SK-N-SH (cell line): Measurements from ENCODE around the gene DMD. TPM values are rescaled to one million over a fixed set of nuclear protein-coding genes. Genes with fewer than 3 reads are reported as not detected.

Experiments
- CTCF ChIA-PET: fragments of 300-600, 350-600 bp; formaldehyde crosslinking; extraction: SDS; loops from one replicate; lab custom pipeline; 2021; lab: Yijun Ruan, JAX
- POLR2A ChIA-PET: fragments of 350-600 bp; sonication (Branson Sonifier 250); formaldehyde crosslinking; extraction: SDS; loops from one replicate; lab custom pipeline; 2020; ENCODE audit warnings: antibody characterized with exemption, inconsistent platforms; lab: Yijun Ruan, JAX
- DNase-seq: peaks from one replicate; pipeline ENCODE4 v3.0.0; 2012
- H2AFZ ChIP-seq: fragments of 200-600 bp; sonication (generic); 2 replicates; pipeline ENCODE4 v1.8.1; 2016; ENCODE audit warnings: antibody characterized with exemption, mild to moderate bottlenecking, low read depth
- H3F3A ChIP-seq: fragments of 200-600 bp; sonication (generic); replicated peaks from 2 replicates; pipeline ENCODE3; 2016; ENCODE audit warnings: antibody characterized with exemption, mild to moderate bottlenecking; ENCODE audit not compliant: insufficient read depth
- H3K27ac ChIP-seq, 2 experiments: fragments of 200-500 bp in 1 of 2; fragments of 200-600 bp in 1 of 2; sonication (Bioruptor generic) in 1 of 2; sonication (generic), shearing (Covaris generic) in 1 of 2; 2 replicates each; pipeline versions ENCODE4 v1.5.1 to v1.6.1; 2014 to 2016; ENCODE audit warnings: low read depth in 2 of 2, inconsistent platforms in 1 of 2, low read length in 1 of 2, mild to moderate bottlenecking in 1 of 2, mixed read lengths in 1 of 2
- H3K27me3 ChIP-seq: fragments of 200-600 bp; sonication (generic), shearing (Covaris generic); 2 replicates; pipeline ENCODE4 v1.6.1; 2016; ENCODE audit warnings: mixed run types; ENCODE audit not compliant: insufficient read depth
- H3K36me3 ChIP-seq, 2 experiments: fragments of 200-500 bp in 1 of 2; fragments of 200-600 bp in 1 of 2; sonication (Bioruptor generic) in 1 of 2; sonication (generic) in 1 of 2; replicated peaks in 1 of 2; 2 replicates each; pipeline versions ENCODE3 to v1.5.1; 2014 to 2016; ENCODE audit warnings: low read length in 1 of 2, mild to moderate bottlenecking in 1 of 2; ENCODE audit not compliant: insufficient read depth in 2 of 2, control insufficient read depth in 1 of 2
- H3K4me1 ChIP-seq, 2 experiments: fragments of 200-500 bp in 1 of 2; fragments of 200-600 bp in 1 of 2; sonication (Bioruptor generic) in 1 of 2; sonication (generic), shearing (Covaris generic) in 1 of 2; 2 replicates each; pipeline versions ENCODE4 v1.5.1 to v1.6.1; 2014 to 2016; ENCODE audit warnings: low read depth in 1 of 2, low read length in 1 of 2, mixed run types in 1 of 2; ENCODE audit not compliant: insufficient read depth in 2 of 2, control insufficient read depth in 1 of 2
- H3K4me2 ChIP-seq: fragments of 200-600 bp; sonication (generic), shearing (Covaris generic); 2 replicates; pipeline ENCODE4 v1.6.1; 2017; ENCODE audit warnings: mixed run types
- H3K4me3 ChIP-seq, 2 experiments: fragments of 200-500 bp in 1 of 2; fragments of 200-600 bp in 1 of 2; sonication (Bioruptor generic) in 1 of 2; sonication (generic), shearing (Covaris generic) in 1 of 2; 2 replicates each; pipeline versions ENCODE4 v1.5.1 to v1.8.1; 2014 to 2016; ENCODE audit warnings: low read depth in 2 of 2, inconsistent platforms in 1 of 2, low read length in 1 of 2, mild to moderate bottlenecking in 1 of 2, mixed read lengths in 1 of 2, moderate library complexity in 1 of 2
- H3K79me2 ChIP-seq: fragments of 200-600 bp; sonication (generic); 2 replicates; pipeline ENCODE4 v1.8.1; 2017; ENCODE audit warnings: mild to moderate bottlenecking; ENCODE audit not compliant: insufficient read depth
- H3K9ac ChIP-seq: fragments of 200-600 bp; sonication (generic); 2 replicates; pipeline ENCODE4 v1.6.1; 2017; ENCODE audit warnings: mixed run types
- H3K9me2 ChIP-seq: fragments of 200-600 bp; sonication (generic); 2 replicates; pipeline ENCODE4 v1.6.1; 2017; ENCODE audit warnings: mixed run types
- H3K9me3 ChIP-seq: fragments of 200-600 bp; sonication (generic); 2 replicates; pipeline ENCODE4 v1.6.1; 2017; ENCODE audit warnings: mixed run types, mild to moderate bottlenecking, moderate library complexity
- H4K20me1 ChIP-seq: fragments of 200-600 bp; sonication (generic); 2 replicates; pipeline ENCODE4 v1.6.1; 2017; ENCODE audit warnings: mild to moderate bottlenecking, mixed run types; ENCODE audit not compliant: insufficient read depth
- CHD2 ChIP-seq: fragments of 150-350 bp; IDR thresholded peaks from 2 replicates; pipeline ENCODE4 v1.6.1; 2018; ENCODE audit warnings: low read length; ENCODE audit not compliant: partially characterized antibody
- ELF1 ChIP-seq: IDR thresholded peaks from 2 replicates; pipeline ENCODE4 v1.4.0; 2012
- EZH2phosphoT487 ChIP-seq: fragments of 200-600 bp; sonication (generic); IDR thresholded peaks from 2 replicates; pipeline ENCODE4 v1.6.1; 2017; ENCODE audit warnings: low read depth, mixed run types, mild to moderate bottlenecking, antibody characterized with exemption, moderate library complexity, borderline replicate concordance
- FOSL2 ChIP-seq: IDR thresholded peaks from 2 replicates; pipeline ENCODE4 v1.4.0; 2012; ENCODE audit warnings: low read depth, mild to moderate bottlenecking, moderate library complexity, borderline replicate concordance
- FOXJ3 ChIP-seq: sonication (generic); formaldehyde crosslinking; IDR thresholded peaks from 2 replicates; pipeline ENCODE4 v1.5.1; 2020; ENCODE audit warnings: mild to moderate bottlenecking, missing genetic modification reagents
- FOXM1 ChIP-seq: IDR thresholded peaks from 2 replicates; pipeline ENCODE4 v1.4.0; 2012; ENCODE audit warnings: low read depth, mild to moderate bottlenecking
- IRF3 ChIP-seq: fragments of 150-350 bp; IDR thresholded peaks from 2 replicates; pipeline ENCODE4 v1.6.1; 2016; ENCODE audit warnings: mild to moderate bottlenecking, low read depth, low read length
- JUND ChIP-seq: IDR thresholded peaks from 2 replicates; pipeline ENCODE4 v1.4.0; 2012
- MXI1 ChIP-seq: IDR thresholded peaks from 2 replicates; pipeline ENCODE4 v1.6.1; 2012; ENCODE audit warnings: mild to moderate bottlenecking, low read depth, low read length, improper control_type of control experiment
- NFIC ChIP-seq: IDR thresholded peaks from 2 replicates; pipeline ENCODE4 v1.4.0; 2012; ENCODE audit warnings: borderline replicate concordance
- POLR2AphosphoS5 ChIP-seq: IDR thresholded peaks from 2 replicates; pipeline ENCODE4 v1.6.1; 2012; ENCODE audit warnings: low read depth, low read length
- RAD21 ChIP-seq: IDR thresholded peaks from 2 replicates; pipeline ENCODE4 v1.6.1; 2012; ENCODE audit warnings: mild to moderate bottlenecking, low read length
- SIN3A ChIP-seq: IDR thresholded peaks from 2 replicates; pipeline ENCODE4 v1.6.1; 2012; ENCODE audit warnings: low read depth, mild to moderate bottlenecking, low read length, moderate library complexity, borderline replicate concordance
- TCF12 ChIP-seq: IDR thresholded peaks from 2 replicates; pipeline ENCODE4 v1.4.0; 2012
- USF2 ChIP-seq: fragments of 150-350 bp; IDR thresholded peaks from 2 replicates; pipeline ENCODE4 v1.6.1; 2017; ENCODE audit warnings: antibody characterized with exemption, low read length, low read depth, borderline replicate concordance
- WGBS: methylation state at CpG from one replicate; pipeline ENCODE4 v1.1.6; 2017; ENCODE audit warnings: low lambda C conversion rate; 5-methylcytosine and 5-hydroxymethylcytosine counted together
- polyA plus RNA-seq, 3 experiments: library from polyadenylated mRNA; depleted of rRNA; stranded (reverse); fragments of >200 nt; gene quantifications; 2 replicates each; pipeline ENCODE4 v1.2.3, GENCODE V29; 2012

DMD gene
- polyA plus RNA-seq, 1 of the 3 experiments (the other 2 are of a cell fraction), result 3.9 TPM

GRCh38 chrX:31179203-31179602 lies 2032.1 kb downstream of the DMD start (continued):
- no peak for TF ChIP-seq IRF3
- TF ChIP-seq ELF1, result no peak
- no peak for TF ChIP-seq FOXM1
- TF ChIP-seq POLR2AphosphoS5, result no peak
- no peak for TF ChIP-seq FOXJ3 (CRISPR knock-in tag)
- no peak for TF ChIP-seq TCF12

DNA sequence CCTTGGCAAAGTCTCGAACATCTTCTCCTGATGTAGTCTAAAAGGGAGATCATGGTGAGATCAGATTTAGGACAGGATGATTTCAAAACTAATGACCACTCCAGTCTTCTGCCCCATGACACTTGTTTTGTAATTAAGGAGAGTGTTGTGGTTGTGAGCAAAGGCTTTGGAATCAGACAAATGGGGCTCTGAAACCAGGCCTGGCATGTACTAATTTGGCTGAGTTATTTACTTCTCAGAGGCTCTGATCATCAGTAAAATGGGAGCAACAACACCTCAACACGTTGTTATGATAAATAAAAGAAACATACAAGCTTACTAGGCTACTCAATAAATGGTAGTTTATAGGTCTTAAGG lies 2032.6 kb downstream of the DMD start:
- no peak for DNase-seq
- Histone ChIP-seq H3K27ac (no peak overlapping the region), H3F3A (no peaks in the 10 kb centered on the region), H3K79me2 (no peaks in the 10 kb centered on the region), H3K9me2 (no peaks in the 10 kb centered on the region), H3K4me3 (no peak overlapping the region), H3K9ac (no peak overlapping the region), H3K4me1 (no peaks in the 10 kb centered on the region), H2AFZ (no peak overlapping the region), H3K4me2 (no peak overlapping the region), H3K9me3 (no peaks in the 10 kb centered on the region), H4K20me1 (no peaks in the 10 kb centered on the region), H3K27me3 (no peaks in the 10 kb centered on the region), H3K36me3 (no peaks in the 10 kb centered on the region)
- POLR2A ChIA-PET, result no interaction called here
- WGBS, result 44% methylated on average over 2 of the region's 2 CpGs
- TF ChIP-seq CHD2, result no peak
- no peak for TF ChIP-seq EZH2phosphoT487
- no peak for TF ChIP-seq USF2
- TF ChIP-seq NFIC, result no peak
- TF ChIP-seq FOXM1, result no peak
- TF ChIP-seq POLR2AphosphoS5, result no peak
- no peak for TF ChIP-seq RAD21
- no peak for TF ChIP-seq IRF3
- TF ChIP-seq MXI1, result no peak
- TF ChIP-seq SIN3A, result no peak
- TF ChIP-seq JUND, result no peak
- no peak for TF ChIP-seq FOSL2
- CTCF ChIA-PET, result no interaction called here
